Dedifferentiated amniotic fluid mesenchymal stem cell (primary cell): ENCODE measurements around the gene CCN5.
"Not testable (repeated sequence)": the region's sequence is repeated elsewhere in the genome, so short reads cannot be mapped to it uniquely, and the experiment has no call there.

ENCODE experiments used
- DNase-seq: peaks from one replicate; pipeline ENCODE4 v3.0.0-alpha.2; 2016; ENCODE audit errors: extremely low spot score

CCN5 gene, protein sequence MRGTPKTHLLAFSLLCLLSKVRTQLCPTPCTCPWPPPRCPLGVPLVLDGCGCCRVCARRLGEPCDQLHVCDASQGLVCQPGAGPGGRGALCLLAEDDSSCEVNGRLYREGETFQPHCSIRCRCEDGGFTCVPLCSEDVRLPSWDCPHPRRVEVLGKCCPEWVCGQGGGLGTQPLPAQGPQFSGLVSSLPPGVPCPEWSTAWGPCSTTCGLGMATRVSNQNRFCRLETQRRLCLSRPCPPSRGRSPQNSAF

DNA sequence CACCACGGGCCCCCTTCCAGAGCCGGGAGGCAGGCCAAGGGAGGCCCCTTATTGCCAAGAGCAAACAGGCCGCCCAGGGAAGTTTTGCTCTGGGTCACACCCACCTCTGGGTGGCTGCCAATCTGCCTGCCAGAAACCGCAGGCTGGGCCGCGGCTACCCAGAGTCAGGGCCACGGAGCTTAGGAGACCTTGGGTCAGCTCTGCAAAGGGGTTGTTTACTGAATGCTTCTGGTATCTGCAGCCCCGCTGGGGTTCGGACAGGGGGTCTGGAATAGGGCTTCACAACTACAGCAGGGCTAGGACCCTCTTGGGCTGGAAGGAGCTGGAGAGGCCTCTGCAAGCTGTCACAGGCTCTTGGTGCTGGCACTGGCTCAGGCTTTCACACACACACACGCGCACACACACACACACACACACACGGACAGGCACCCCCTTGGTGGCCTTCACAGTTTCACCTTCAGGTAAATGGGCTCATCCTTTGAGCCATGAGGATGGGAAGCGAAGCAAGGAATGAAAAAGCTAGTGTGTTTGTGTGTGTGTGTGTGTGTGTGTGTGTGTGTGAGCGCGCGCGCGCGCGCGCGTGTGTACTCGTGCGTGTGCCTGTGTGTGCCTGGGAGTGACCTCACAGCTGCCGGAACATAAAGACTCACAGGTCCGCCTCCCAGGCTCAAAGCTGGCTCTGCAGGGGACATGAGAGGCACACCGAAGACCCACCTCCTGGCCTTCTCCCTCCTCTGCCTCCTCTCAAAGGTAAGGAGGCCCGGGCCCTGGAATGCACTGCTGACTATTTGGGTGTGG is at the start of gene CCN5:
Gene CCN5, plus strand, starts transcription at position 669 of the 798 bp plus-strand sequence. Its CDS starts 22 bp downstream, at position 691.
- DNase-seq = peak; percentile 56

DNA sequence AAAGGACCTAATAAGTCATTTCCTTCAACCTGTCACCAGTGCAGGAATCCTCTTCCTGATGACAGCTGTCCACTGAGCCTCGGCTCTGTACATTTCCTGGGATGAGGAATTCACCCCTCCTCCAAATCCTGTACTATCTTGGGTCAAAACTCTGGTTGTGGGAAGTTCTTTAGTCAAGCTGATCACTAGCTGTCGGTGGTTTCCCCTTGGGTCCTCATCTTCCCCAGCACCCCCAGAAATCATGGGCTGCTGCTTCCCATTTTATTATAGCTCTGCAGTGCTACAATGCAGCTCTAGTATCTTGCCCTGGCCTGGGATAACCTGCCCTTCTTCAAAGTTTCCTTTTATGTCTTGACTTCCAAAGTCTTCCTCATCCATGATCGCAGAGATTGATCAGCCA is 49.1 kb upstream of the CCN5 start:
- no peak for DNase-seq

DNA sequence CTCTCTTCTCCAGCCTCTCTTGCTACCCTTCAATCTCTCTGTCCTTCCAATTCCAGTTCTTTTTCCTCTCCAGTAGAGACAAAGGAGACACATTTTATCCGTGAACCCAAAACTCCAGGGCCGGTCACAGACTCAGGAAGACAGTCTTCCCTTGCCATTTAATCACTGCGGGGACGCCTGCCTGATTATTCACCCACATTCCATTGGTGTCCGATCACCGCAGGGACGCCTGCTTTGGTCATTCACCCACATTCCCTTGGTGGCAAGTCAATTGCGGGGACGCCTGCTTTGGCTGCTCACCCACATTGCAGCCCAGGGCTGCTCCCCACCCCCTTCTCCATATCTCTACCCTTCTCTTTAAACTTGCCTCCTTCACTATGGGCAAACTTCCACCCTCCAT is 44.3 kb upstream of the CCN5 start:
- not testable (repeated sequence) for DNase-seq

DNA sequence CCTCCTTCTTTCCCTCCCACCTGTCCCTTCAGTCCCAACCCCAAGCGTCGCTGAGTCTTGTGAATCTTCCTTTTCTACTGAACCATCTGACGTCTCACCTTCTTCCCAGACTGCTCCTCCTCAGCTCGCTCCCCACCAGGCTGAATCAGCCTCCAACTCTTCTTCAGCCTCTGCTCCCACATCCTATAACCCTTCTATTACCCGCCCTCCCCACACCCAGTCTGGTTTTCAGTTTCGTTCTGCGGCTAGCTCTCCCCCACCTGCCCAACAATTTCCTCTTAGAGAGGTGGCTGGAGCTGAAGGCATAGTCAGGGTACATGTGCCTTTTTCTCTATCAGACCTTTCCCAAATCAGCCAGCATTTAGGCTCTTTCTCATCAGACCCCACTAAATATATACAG is 43.6 kb upstream of the CCN5 start:
- not testable (repeated sequence) for DNase-seq

DNA sequence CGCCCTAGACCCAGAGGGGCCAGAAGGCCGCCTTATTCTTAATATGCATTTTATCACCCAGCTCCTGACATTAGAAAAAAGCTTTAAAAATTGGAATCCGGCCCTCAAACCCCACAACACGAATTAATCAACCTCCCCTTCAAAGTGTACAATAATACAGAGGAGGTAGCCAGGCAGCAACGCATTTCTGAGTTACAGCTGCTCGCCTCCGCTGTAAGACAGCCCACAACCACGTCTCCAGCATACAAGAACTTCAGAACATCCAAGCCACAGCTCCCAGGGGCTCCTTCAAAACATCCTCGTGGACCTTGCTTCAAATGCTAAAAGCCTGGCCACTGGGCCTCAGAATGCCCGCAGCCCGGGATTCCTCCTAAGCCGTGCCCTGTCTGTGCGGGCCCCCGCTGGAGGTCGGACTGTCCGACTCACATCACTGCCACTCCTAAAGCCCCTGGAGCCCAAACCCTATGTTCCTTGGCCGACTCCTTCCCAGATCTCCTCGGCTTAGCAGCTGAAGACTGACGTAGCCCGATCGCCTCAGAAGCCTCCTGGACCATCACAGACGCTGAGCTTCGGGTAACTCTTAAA is 42.8 kb upstream of the CCN5 start:
- DNase-seq = not testable (repeated sequence)

DNA sequence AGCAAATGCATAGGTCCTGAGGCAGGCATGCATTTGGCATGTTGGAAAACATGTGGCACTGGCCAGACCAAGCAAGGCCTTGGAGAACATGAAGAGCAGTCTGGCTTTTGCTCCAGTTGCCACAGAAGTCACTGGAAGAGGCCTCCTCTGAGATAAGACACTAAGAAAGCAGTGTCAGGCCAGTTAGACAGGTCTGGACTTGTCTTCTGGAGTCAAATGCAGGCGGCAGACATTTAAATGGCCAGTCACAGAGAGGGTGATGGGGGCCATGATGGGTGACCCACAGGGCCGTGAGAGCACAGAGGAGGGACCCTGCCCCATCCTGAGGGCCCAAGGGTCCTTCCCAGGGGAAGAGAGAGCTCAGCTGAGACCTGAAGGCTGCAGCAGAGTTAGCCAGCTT is 36.9 kb upstream of the CCN5 start:
- no peak for DNase-seq

DNA sequence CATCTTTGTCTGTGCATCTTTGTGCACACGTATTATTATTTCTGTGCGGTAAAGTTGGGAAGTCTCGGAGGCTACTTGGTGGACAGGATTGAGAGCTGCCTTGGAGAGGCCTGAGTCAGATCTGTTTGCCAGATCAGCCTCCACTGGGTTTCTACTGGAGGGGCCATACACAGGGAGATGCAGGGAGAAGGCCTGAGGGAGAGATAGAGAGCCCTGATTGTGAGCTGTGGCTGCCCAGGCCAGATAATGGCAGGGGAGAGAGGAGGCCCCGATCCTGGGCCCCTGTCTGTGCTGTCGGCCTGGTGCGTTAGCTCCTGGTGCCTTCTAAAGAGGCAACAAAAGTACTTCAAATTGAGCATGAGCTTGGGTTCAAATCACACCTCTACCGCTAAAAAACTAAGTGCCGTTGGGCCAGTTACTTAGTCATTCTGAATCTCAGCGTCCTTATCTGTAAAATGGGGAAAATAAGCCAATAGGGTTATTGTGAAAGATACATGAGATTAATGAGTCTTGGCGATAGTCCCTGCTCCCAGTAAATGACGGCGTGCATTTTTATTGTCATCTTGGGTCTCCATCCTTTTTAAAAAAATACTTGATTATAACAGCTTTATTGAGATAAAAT is 36.1 kb upstream of the CCN5 start:
- no peak for DNase-seq

DNA sequence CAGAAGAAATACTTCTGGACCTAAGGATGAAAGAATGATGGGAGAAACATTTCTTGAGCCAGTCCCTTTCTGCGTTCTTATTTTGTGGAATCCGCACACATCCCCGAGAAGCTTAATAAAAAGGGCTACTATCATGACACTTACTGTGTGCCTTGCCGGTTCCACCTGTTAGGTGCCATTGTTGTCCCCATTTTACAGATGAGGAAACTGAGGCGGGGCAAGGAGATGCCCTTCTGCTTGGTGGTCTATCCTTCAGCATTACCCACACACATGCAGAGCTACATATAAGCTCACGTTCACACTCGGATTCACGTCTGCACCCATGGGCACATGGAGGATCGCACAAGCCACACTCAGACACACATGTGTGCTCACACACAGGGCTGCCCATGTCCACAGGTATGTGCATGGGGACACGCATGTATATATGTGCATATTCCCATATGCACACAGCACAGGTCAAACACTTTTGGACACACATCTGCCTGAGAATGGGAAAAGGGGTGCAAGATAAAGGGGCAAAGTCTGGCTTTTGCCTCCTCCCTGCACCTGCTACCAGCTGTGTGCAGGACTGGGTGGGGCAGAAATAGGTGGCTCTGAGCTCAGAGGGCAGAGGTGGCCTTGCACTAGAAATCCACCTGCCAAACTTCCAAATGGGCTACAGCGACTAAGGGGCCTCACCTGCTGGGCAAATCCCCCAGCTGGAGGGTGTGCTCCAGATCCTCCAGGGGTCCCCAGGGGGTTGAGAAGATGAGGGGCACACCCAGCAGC is 33.2 kb upstream of the CCN5 start:
- no peak for DNase-seq

DNA sequence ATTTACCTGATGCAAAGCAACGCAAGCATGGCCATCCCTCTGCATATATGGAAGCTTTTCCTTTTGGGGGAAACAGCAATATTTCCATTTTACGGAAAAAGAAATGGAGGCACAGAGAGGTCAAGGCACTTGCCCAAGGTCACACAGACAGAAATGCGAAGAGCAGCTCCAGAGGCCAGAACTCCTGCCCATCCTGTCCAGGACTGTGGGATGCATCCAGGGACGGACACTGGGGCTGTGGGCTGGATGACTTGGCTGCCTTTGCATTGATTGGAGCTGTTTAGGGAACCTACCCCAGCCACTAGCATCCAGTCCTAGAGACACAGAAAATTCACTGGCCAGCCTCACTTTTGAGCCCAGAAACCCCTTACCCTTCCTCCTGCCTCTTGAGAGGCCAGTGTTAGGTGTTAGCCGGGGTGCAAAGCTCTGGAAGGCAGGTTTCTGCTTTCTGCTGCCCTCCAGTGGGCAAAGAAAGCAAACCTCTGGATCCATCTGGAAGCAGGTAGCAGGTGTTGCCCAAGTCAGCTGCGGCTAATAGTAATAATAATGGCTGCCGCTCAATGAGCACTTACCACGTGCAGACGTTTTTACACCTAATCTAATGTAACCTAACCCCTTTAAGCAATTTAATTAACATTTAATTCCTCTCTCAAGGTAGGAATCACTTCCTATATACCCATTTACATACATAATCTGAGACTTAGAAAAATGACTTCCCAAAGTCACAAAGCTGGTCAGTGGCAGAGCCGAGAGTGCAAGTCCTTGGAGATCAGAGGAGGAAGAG is 31.7 kb upstream of the CCN5 start:
- DNase-seq = no peak

DNA sequence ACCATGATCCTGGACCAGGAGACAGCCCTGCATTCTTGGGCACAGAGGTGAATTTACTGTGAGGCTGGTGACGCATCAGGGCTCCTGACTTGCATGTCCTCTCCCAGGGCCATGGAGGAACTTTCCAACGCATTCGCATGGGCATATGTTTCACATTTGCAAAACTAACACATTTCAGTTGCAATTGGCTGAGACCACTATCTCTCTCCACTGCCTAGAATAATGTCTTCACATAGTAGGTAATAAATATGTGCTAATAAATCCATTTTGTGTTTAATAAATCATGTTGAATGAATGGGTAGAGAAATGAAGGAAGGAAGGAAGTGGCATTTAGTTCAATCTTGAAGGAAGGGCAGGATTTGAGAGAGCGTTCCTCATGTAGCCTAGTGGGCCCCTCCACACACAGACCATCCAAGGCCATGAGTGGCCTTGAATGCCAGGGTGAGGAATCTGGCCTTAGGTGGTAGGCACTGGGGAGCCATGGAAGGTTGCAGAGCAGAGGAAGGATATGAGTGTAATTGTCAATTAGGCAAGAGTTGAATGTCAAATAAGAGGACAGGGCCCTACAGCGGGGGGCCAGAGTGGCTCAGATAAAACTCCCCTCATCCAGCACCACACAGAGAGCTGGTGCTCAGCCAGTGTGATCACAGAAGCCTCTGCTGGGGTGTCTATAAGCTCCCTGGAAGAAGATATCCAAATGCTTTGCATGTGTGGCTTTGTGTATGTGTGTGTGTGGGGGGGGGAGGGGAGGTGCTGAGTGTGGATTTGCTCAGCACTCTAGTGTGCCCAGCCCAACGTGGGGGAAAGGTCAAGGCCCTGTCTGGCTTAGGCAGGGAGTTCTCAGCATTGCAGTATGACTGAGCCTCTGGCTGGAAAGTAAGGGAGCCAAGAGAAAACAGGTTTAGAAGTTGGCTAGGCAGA is 30.9 kb upstream of the CCN5 start:
- DNase-seq = no peak

DNA sequence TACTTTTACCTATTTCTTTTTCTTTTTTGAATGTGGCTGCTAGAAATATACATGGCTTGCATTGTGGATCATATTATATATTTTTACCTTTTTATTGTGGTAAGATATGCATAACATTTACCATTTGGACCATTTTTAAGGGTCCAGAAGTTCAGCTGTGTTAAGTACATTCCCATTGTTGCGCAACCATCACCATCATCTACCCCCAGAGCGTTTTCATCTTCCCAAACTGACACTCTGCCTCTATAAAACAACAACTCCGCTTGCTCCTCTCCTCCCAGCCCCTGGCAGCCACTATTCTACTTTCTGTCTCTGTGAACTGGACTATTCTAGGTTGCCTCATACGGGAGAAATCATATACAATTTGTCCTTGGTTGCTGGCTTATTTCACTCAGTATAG is 28.2 kb upstream of the CCN5 start:
- no peak for DNase-seq

DNA sequence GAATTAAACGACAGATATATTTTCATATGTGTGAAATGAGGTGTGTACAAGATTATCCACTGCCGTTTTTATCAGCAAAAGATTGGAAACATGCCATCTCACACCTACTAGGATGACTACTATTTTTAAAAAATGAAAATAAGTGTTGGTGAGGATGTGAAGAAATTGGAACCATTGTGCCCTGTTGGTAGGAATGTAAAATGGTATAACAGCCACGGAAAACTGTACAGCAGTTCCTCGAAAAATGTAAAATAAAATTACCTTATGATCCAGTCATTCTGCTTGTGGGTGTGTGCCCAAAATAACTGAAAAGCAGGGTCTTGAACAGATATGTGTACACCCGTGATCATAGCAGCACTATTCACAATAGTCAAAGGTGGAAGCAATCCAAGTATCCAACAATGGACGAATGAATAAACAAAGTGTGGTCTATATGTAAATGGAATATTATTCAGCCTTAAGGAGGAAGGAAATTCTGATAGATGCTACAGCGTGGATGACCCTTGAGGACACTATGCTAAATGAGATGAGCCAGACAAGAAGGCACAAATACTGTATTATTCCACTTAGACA is 27.0 kb upstream of the CCN5 start:
- no peak for DNase-seq

DNA sequence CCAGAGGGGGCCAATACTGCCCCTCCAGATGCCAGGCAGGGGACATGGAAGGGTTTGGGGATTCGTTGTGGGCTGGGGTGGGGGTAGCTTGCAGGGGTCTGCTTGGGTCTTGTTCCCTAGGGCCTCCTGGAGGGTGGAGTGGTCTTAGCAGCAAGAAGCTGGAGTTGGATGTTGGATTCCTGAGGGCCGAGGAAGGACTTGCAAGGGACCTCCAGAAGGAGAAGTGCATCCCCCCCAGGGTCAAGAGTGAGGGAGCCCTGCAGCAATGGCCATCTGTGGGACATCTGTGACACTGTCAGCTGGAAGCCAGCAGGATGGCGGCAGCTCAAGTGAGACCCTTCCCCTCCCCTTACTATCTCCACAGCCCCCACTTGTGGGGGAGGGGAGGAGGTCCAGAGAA is 25.4 kb upstream of the CCN5 start:
- no peak for DNase-seq

DNA sequence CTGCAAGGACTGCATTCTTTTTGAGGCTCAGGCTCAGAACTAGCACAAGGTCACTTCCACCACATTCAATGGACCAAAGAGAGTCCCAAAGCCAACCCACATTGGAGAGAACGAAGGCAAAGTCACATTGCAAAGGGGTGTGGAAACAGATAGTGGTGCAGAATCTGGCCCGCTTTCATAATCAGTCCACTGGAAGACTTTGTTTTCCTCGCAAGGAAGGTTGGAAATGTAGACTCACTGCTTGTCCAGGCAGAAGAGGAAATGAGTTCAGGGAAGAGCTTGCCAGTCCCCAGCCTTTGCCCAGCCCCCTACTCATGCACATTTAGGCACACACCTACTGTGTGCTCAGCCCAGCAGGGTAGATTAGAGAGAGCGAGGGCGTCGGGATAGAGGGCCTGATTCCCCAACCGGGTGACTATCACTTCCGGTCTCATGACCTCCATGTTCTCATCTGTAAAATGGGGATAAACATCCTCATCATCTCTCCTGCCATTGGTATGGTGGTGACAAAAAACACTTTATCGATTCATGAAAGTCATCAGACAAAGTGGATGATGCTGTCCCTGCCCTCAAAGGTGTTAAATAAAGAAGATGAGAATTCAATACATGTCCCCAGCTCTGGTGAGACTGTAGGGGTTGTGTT is 24.3 kb upstream of the CCN5 start:
- no peak for DNase-seq

DNA sequence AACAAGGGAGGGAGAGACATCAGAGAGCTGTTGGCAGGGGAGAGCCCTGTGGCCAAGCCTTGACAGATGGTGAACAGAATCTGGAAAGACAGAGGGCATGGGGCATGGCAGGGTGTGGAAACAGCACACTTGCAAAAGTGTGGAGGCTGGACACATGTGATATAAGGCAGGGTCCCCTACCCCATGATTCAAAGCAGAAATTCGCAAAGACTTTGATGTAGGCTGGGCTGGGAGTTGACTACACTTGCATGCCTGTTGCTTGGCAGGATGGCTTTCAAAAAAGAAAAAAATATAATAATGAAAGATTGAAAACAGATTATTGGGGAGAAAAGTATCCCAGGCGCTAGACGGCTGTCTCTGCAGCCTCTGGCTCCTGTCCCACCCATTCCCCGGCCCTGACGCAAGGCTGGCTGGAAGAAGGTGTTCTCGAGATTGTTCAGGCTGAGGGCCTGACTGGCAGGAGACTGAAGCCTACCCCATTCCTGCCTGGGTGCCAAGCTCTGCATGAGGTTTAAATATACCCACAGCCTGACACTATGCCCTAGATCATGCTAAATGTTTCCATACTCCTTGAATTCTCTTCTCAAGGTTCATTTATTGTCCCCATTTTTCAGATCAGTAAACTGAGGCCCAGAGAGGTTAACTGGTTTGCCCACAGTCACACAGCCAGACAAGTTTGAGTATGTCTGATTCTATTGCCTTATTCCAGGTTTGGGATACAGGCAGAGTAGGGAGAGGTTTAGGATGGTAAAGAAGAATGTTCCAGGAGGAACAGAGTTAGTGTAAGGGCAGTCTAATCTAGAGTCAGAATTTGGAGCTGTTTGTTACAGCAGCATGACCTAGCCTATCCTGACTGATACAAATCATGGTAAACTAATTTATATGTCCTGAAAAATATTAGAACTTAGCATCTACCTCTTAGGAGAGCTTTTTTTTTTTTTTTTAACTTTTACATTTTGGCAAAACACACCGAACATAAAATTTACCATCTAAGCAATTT is 23.4 kb upstream of the CCN5 start:
- no peak for DNase-seq

DNA sequence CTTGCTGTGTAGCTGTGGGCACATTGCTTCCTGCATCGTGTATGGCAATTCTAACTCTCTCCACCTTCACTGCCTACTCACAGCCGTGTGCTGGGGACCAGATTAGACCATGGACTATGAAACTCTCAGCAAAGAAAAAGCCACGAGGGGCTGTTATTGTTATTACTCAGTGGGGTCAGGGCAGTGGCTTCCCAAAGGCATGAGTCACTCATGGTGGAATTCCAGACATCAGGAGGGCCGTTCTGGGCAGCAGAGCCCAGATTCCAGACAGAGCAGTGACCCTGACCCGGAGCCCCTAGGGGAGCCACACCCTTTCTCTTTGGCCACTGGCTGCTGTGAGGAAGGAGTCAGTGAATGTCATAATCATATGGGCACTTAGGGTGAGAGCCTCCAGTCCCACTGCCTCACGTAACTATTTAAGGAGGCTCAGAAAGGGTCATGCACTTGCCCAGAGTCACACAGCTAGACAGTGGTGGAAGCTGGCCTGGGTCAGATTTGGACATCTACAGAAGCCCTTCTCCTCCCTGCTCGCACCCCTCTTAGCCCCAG is 22.2 kb upstream of the CCN5 start:
- peak; percentile 97 for DNase-seq

DNA sequence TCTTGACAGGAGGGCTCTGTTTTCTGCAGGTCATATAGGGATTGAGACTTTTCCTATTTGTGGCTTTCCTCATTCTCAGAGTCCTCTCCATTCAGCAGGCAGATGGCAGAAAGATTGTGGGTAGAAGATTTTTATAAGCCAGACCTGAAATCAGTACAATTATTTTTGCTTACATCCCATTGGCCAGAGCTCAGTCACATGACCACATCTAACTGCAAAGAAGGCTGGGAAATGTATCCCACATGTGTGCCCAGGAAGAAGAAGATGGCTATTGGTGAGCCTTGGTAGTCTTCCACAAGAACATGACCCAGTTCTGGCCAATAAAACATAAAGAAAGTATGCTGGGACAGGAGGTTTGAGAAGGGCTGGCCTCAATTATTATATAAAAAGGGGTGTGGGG is 21.5 kb upstream of the CCN5 start:
- no peak for DNase-seq

DNA sequence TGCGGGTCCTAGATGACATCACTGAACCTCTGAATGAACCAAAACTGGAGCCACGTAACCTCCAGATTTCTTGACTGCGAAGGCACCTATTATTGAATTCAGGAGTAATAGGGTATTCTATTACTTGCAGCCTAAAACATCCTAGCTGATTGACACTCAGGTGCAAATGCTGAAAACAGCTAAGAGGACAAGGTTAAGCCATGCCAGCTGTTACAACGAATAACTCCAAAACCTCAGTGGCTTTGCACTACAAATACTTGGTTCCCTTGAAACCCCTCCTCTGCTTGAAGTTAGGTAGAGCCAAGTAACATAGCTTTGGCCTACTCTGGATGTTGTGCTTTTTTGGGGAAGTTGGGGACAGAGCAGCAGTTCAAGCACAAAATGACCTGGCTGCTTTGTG is 21.0 kb upstream of the CCN5 start:
- DNase-seq = no peak
